ENCODE measurements around the gene SETD1B. TPM values are rescaled to one million over a fixed set of nuclear protein-coding genes. Genes with fewer than 3 reads are reported as not detected.
"Not testable (repeated sequence)": the region's sequence is repeated elsewhere in the genome, so short reads cannot be mapped to it uniquely, and the experiment has no call there.

The SETD1B gene
- 2.1 TPM for total RNA-seq

DNA sequence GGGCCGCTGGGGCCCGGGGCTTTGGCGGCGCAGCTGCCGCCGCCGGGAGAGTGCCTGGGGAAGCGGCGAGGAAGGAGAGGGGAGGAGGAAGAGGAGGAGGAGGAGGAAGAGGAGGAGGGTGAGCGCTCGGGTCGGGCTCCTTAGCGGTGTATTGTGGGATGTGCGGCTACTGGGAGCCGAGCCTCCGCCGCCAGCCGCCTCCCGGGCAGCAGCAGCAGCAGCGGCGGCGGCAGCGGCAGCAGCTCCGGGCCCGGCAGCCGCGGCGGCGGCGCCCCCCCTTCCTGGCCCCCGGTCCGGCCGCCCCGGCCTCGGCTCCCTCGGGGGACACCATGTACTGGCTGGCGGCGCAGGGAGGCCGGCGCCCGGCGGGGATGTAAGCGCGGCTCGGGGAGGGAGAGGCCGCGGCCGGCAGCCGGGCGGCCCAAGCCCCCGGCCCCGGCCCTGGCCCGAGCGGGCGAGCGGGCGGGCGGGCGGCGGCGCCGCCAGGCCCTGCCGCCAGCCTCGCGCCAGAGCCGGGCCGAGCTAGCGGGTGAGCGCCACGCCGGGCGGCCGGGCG lies at the start of gene SETD1B:
Gene SETD1B (plus strand): TSS at position 149 of the 556 bp plus-strand sequence. CDS start 729 bp downstream, outside the sequence.
- H3K4me1 ChIP-seq (ENCODE audit: control insufficient read depth in 3 of 3, insufficient read depth in 3 of 3, low read length in 3 of 3), result peaks cover 28 to 33% (median 32%) of the 10 kb centered on the region in 3 donors

GRCh38 chr12:121754836-121755235 lies 49.0 kb upstream of the SETD1B start:
- Histone ChIP-seq H3K27ac (ENCODE audit: low read depth, low read length) (no peak overlapping the region), H3K9me3 (ENCODE audit: control insufficient read depth in 3 of 3, low read length in 3 of 3) (no peaks in the 10 kb centered on the region), H3K4me1 (ENCODE audit: control insufficient read depth in 3 of 3, insufficient read depth in 3 of 3, low read length in 3 of 3) (peaks cover 12 to 26% (median 22%) of the 10 kb centered on the region in 3 donors)

More for the DNA sequence above, at the start of gene SETD1B:
- Histone ChIP-seq H3K27me3 (ENCODE audit: control insufficient read depth in 3 of 3, insufficient read depth in 3 of 3, low read length in 3 of 3) (no peaks in the 10 kb centered on the region), H3K9ac (ENCODE audit: low read depth in 1 of 3, low read length in 3 of 3) (peak within 1 kb of the TSS; percentile 99 to 100 (median 99)), H3K4me3 (ENCODE audit: low read length in 3 of 3) (peak within 1 kb of the TSS; percentile 75 to 87 (median 81)), H3K27ac (ENCODE audit: low read depth, low read length) (peak within 1 kb of the TSS; percentile 100), H3K36me3 (ENCODE audit: control insufficient read depth in 3 of 3, insufficient read depth in 3 of 3, low read length in 3 of 3) (peaks cover 9 to 13% (median 12%) of the 10 kb centered on the region in 3 donors), H3K9me3 (ENCODE audit: control insufficient read depth in 3 of 3, low read length in 3 of 3) (no peaks in the 10 kb centered on the region)

GRCh38 chr12:121755591-121755990 lies 48.2 kb upstream of the SETD1B start:
- peaks cover 12 to 26% (median 22%) of the 10 kb centered on the region in 3 donors for H3K4me1 ChIP-seq (ENCODE audit: control insufficient read depth in 3 of 3, insufficient read depth in 3 of 3, low read length in 3 of 3)
- peaks cover 15 to 21% (median 19%) of the 10 kb centered on the region in 3 donors for H3K36me3 ChIP-seq (ENCODE audit: control insufficient read depth in 3 of 3, insufficient read depth in 3 of 3, low read length in 3 of 3)
- no peaks in the 10 kb centered on the region for H3K27me3 ChIP-seq (ENCODE audit: control insufficient read depth in 3 of 3, insufficient read depth in 3 of 3, low read length in 3 of 3)
- H3K9ac ChIP-seq (ENCODE audit: low read depth in 1 of 3, low read length in 3 of 3), result no peak overlapping the region
- H3K9me3 ChIP-seq (ENCODE audit: control insufficient read depth in 3 of 3, low read length in 3 of 3), result no peaks in the 10 kb centered on the region
- no peak overlapping the region for H3K4me3 ChIP-seq (ENCODE audit: low read length in 3 of 3)
- no peak overlapping the region for H3K27ac ChIP-seq (ENCODE audit: low read depth, low read length)

More at GRCh38 chr12:121754836-121755235, 49.0 kb upstream of the SETD1B start:
- peak overlapping the region in 1 of 3 donors; percentile 66 for H3K9ac ChIP-seq (ENCODE audit: low read depth in 1 of 3, low read length in 3 of 3)
- no peak overlapping the region for H3K4me3 ChIP-seq (ENCODE audit: low read length in 3 of 3)
- H3K36me3 ChIP-seq (ENCODE audit: control insufficient read depth in 3 of 3, insufficient read depth in 3 of 3, low read length in 3 of 3), result peaks cover 15 to 27% (median 22%) of the 10 kb centered on the region in 3 donors
- H3K27me3 ChIP-seq (ENCODE audit: control insufficient read depth in 3 of 3, insufficient read depth in 3 of 3, low read length in 3 of 3), result no peaks in the 10 kb centered on the region

- Histone ChIP-seq H3K36me3 (ENCODE audit: control insufficient read depth in 3 of 3, insufficient read depth in 3 of 3, low read length in 3 of 3) (peaks cover 9 to 15% (median 14%) of the 10 kb centered on the region in 3 donors), H3K4me1 (ENCODE audit: control insufficient read depth in 3 of 3, insufficient read depth in 3 of 3, low read length in 3 of 3) (peaks cover 26 to 39% (median 33%) of the 10 kb centered on the region in 3 donors)
- not testable (repeated sequence) for H3K9me3 ChIP-seq (ENCODE audit: control insufficient read depth in 3 of 3, low read length in 3 of 3); H3K9ac ChIP-seq (ENCODE audit: low read depth in 1 of 3, low read length in 3 of 3); H3K27ac ChIP-seq (ENCODE audit: low read depth, low read length); H3K4me3 ChIP-seq (ENCODE audit: low read length in 3 of 3); H3K27me3 ChIP-seq (ENCODE audit: control insufficient read depth in 3 of 3, insufficient read depth in 3 of 3, low read length in 3 of 3)
Measured at GRCh38 chr12:121758536-121758935, 45.3 kb upstream of the SETD1B start.

GRCh38 chr12:121762269-121762668 lies 41.5 kb upstream of the SETD1B start:
- H3K36me3 ChIP-seq (ENCODE audit: control insufficient read depth in 3 of 3, insufficient read depth in 3 of 3, low read length in 3 of 3), result peaks cover 0 to 11% (median 11%) of the 10 kb centered on the region in 3 donors
- H3K9me3 ChIP-seq (ENCODE audit: control insufficient read depth in 3 of 3, low read length in 3 of 3), result no peaks in the 10 kb centered on the region
- no peaks in the 10 kb centered on the region for H3K27me3 ChIP-seq (ENCODE audit: control insufficient read depth in 3 of 3, insufficient read depth in 3 of 3, low read length in 3 of 3)
- H3K4me3 ChIP-seq (ENCODE audit: low read length in 3 of 3), result no peak overlapping the region
- peak overlapping the region; percentile 77 for H3K27ac ChIP-seq (ENCODE audit: low read depth, low read length)
- H3K4me1 ChIP-seq (ENCODE audit: control insufficient read depth in 3 of 3, insufficient read depth in 3 of 3, low read length in 3 of 3), result peaks cover 19 to 36% (median 35%) of the 10 kb centered on the region in 3 donors
- H3K9ac ChIP-seq (ENCODE audit: low read depth in 1 of 3, low read length in 3 of 3), result peak overlapping the region; percentile 28 to 60 (median 53)

- peaks cover 33 to 56% (median 54%) of the 10 kb centered on the region in 3 donors for H3K4me1 ChIP-seq (ENCODE audit: control insufficient read depth in 3 of 3, insufficient read depth in 3 of 3, low read length in 3 of 3)
- H3K36me3 ChIP-seq (ENCODE audit: control insufficient read depth in 3 of 3, insufficient read depth in 3 of 3, low read length in 3 of 3), result peaks cover 0 to 16% (median 9%) of the 10 kb centered on the region in 3 donors
- H3K9ac ChIP-seq (ENCODE audit: low read depth in 1 of 3, low read length in 3 of 3), result no peak overlapping the region
- no peaks in the 10 kb centered on the region for H3K27me3 ChIP-seq (ENCODE audit: control insufficient read depth in 3 of 3, insufficient read depth in 3 of 3, low read length in 3 of 3)
- no peaks in the 10 kb centered on the region for H3K9me3 ChIP-seq (ENCODE audit: control insufficient read depth in 3 of 3, low read length in 3 of 3)
- no peak overlapping the region for H3K4me3 ChIP-seq (ENCODE audit: low read length in 3 of 3)
- no peak overlapping the region for H3K27ac ChIP-seq (ENCODE audit: low read depth, low read length)
Measured at GRCh38 chr12:121764808-121765207, 39.0 kb upstream of the SETD1B start.

DNA sequence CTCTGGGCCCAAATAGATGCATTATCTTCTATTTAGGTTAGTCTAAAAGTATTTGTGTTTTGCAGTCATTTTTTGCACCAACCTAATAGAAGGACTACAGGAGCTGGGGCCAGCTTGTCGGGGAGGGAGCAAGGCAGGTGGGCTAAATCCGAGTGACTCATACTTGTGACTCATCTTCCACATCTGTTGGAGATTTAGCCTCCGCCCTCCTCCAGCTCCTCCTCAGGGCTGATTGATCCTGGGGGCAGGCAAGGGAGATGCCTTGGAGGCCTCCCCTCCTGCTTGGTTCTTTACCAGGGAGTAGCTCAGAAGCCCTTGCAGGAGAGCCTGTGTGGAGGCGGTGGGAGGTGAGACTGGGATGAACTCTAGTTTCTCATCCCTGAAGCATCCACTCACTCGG lies 38.2 kb upstream of the SETD1B start:
- no peaks in the 10 kb centered on the region for H3K9me3 ChIP-seq (ENCODE audit: control insufficient read depth in 3 of 3, low read length in 3 of 3)
- no peak overlapping the region for H3K4me3 ChIP-seq (ENCODE audit: low read length in 3 of 3)
- H3K27me3 ChIP-seq (ENCODE audit: control insufficient read depth in 3 of 3, insufficient read depth in 3 of 3, low read length in 3 of 3), result no peaks in the 10 kb centered on the region
- peaks cover 38 to 63% (median 62%) of the 10 kb centered on the region in 3 donors for H3K4me1 ChIP-seq (ENCODE audit: control insufficient read depth in 3 of 3, insufficient read depth in 3 of 3, low read length in 3 of 3)
- H3K27ac ChIP-seq (ENCODE audit: low read depth, low read length), result no peak overlapping the region
- peaks cover 0 to 16% (median 9%) of the 10 kb centered on the region in 3 donors for H3K36me3 ChIP-seq (ENCODE audit: control insufficient read depth in 3 of 3, insufficient read depth in 3 of 3, low read length in 3 of 3)
- H3K9ac ChIP-seq (ENCODE audit: low read depth in 1 of 3, low read length in 3 of 3), result no peak overlapping the region

DNA sequence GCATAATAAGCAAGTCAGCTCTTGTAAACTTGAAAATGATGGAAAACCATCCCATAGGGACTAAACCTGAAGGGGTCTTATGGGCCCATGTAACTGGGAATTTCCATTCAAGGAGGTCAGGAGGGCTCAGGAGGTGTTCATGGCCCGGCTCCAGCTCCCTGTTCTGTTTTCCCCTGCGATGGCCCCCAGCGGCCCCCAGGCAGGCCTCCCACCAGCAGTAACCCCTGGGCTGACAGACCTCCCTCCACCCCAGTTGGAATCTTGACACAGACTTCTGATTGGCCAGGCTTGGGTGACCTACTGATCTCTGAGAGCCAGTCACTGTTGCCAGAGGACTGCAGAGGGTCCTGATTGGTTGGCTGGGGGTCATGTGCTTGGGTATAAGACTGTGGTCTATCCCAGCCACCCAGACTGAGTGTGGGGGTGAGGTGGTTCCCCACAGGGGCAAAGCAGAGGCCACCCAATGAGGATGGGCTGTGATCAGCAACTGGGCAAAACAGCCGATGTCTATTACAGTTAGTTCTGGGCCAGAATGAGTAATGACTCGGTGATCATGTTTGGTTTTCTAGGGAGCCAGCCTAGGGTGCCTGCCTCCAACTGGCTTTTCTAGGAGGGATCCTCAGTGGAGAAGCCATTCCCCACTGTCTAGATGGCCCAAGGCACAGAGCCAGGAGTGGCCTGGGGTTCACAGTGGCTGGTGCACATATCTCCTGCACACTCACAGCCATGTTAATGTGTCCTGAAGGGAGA lies 37.3 kb upstream of the SETD1B start:
- no peaks in the 10 kb centered on the region for H3K9me3 ChIP-seq (ENCODE audit: control insufficient read depth in 3 of 3, low read length in 3 of 3)
- peak overlapping the region in 1 of 3 donors; percentile 20 for H3K9ac ChIP-seq (ENCODE audit: low read depth in 1 of 3, low read length in 3 of 3)
- H3K27ac ChIP-seq (ENCODE audit: low read depth, low read length), result peak overlapping the region; percentile 33
- no peaks in the 10 kb centered on the region for H3K27me3 ChIP-seq (ENCODE audit: control insufficient read depth in 3 of 3, insufficient read depth in 3 of 3, low read length in 3 of 3)
- peaks cover 35 to 64% (median 60%) of the 10 kb centered on the region in 3 donors for H3K4me1 ChIP-seq (ENCODE audit: control insufficient read depth in 3 of 3, insufficient read depth in 3 of 3, low read length in 3 of 3)
- H3K36me3 ChIP-seq (ENCODE audit: control insufficient read depth in 3 of 3, insufficient read depth in 3 of 3, low read length in 3 of 3), result peaks cover 0 to 18% (median 8%) of the 10 kb centered on the region in 3 donors
- no peak overlapping the region for H3K4me3 ChIP-seq (ENCODE audit: low read length in 3 of 3)

GRCh38 chr12:121767525-121768016 lies 36.2 kb upstream of the SETD1B start:
- Histone ChIP-seq H3K4me3 (ENCODE audit: low read length in 3 of 3) (no peak overlapping the region), H3K9me3 (ENCODE audit: control insufficient read depth in 3 of 3, low read length in 3 of 3) (no peaks in the 10 kb centered on the region), H3K9ac (ENCODE audit: low read depth in 1 of 3, low read length in 3 of 3) (peak overlapping the region in 2 of 3 donors; percentile 43 to 68), H3K27ac (ENCODE audit: low read depth, low read length) (peak overlapping the region; percentile 51), H3K4me1 (ENCODE audit: control insufficient read depth in 3 of 3, insufficient read depth in 3 of 3, low read length in 3 of 3) (peaks cover 31 to 59% (median 56%) of the 10 kb centered on the region in 3 donors), H3K27me3 (ENCODE audit: control insufficient read depth in 3 of 3, insufficient read depth in 3 of 3, low read length in 3 of 3) (no peaks in the 10 kb centered on the region), H3K36me3 (ENCODE audit: control insufficient read depth in 3 of 3, insufficient read depth in 3 of 3, low read length in 3 of 3) (peaks cover 0 to 15% (median 6%) of the 10 kb centered on the region in 3 donors)
